PFSK-1 (cell line): Measurements from ENCODE around the gene PPP1R15B.

Experiments used
- FOXP2 ChIP-seq: optimal IDR thresholded peaks from 2 replicates; pipeline ENCODE3; 2011; ENCODE audit warnings: borderline replicate concordance, control low read depth, inconsistent platforms; ENCODE audit not compliant: insufficient read depth; ENCODE audit errors: extremely low read length, extremely low read depth
- POLR2AphosphoS5 ChIP-seq: IDR thresholded peaks from 2 replicates; pipeline ENCODE4 v1.6.1; 2012; ENCODE audit warnings: low read depth, mild to moderate bottlenecking, control low read depth, low read length, moderate library complexity
- SIN3A ChIP-seq: IDR thresholded peaks from 2 replicates; pipeline ENCODE4 v1.6.1; 2012; ENCODE audit warnings: mild to moderate bottlenecking, low read length, moderate library complexity, borderline replicate concordance; ENCODE audit not compliant: insufficient read depth
- TAF1 ChIP-seq: IDR thresholded peaks from 2 replicates; pipeline ENCODE4 v1.6.1; 2012; ENCODE audit warnings: low read length, control low read depth, borderline replicate concordance; ENCODE audit not compliant: insufficient read depth
- TF ChIP-seq, protein P1 (sequence below), 2 experiments: IDR thresholded peaks; 2 replicates each; pipeline versions ENCODE4 v1.6.1 to v1.8.0; 2011 to 2012; ENCODE audit warnings: low read depth in 2 of 2, low read length in 2 of 2, control low read depth in 1 of 2, inconsistent platforms in 1 of 2, mild to moderate bottlenecking in 1 of 2, moderate library complexity in 1 of 2; ENCODE audit not compliant: insufficient read depth in 1 of 2

The PPP1R15B gene

GRCh38 chr1:204366759-204367158, 44.9 kb downstream of the PPP1R15B start:
- TF ChIP-seq, protein P1, sequence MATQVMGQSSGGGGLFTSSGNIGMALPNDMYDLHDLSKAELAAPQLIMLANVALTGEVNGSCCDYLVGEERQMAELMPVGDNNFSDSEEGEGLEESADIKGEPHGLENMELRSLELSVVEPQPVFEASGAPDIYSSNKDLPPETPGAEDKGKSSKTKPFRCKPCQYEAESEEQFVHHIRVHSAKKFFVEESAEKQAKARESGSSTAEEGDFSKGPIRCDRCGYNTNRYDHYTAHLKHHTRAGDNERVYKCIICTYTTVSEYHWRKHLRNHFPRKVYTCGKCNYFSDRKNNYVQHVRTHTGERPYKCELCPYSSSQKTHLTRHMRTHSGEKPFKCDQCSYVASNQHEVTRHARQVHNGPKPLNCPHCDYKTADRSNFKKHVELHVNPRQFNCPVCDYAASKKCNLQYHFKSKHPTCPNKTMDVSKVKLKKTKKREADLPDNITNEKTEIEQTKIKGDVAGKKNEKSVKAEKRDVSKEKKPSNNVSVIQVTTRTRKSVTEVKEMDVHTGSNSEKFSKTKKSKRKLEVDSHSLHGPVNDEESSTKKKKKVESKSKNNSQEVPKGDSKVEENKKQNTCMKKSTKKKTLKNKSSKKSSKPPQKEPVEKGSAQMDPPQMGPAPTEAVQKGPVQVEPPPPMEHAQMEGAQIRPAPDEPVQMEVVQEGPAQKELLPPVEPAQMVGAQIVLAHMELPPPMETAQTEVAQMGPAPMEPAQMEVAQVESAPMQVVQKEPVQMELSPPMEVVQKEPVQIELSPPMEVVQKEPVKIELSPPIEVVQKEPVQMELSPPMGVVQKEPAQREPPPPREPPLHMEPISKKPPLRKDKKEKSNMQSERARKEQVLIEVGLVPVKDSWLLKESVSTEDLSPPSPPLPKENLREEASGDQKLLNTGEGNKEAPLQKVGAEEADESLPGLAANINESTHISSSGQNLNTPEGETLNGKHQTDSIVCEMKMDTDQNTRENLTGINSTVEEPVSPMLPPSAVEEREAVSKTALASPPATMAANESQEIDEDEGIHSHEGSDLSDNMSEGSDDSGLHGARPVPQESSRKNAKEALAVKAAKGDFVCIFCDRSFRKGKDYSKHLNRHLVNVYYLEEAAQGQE (IDR thresholded peaks at IDR 0.05; ENCODE audit: insufficient read depth in 1 of 2, low read depth in 2 of 2, low read length in 2 of 2) = no peak
- TF ChIP-seq FOXP2 (no peak), SIN3A (no peak)

DNA sequence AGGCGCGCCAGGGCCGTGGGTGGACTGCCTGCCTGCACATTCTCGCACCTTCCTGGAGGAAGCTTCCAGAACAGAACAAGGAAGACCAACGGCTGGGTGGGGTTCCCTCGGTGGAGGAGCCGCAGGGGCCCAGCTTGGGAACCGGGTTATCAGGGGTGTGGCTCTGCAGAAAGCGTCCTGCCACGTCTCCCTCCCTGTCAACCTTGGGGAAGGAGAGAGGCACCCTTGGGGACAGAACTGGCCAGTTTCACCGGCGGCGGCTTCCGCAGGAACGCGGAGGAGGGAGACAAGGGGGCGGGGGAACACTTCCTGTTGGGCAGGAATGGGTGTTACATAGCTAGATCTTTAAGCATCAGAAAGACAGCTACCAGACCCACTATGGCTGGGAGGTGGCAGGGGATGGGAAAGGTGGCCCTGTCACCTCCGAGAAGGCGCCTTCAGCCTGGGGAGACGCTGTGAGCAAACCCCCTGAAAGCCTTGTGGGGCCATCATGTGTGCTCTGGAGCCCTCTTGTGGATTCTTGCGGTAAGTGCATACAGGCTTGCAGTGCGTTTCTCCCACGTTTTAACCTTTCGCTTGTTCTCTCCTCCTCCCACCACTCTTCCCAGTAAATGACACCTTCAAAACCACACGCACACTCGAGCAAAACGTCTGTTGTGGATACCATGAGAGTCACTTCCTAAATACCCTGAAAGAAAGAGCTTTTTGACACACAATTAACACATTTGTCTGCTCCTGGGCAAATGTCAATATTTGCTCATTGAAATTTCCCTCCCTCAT, 48.1 kb downstream of the PPP1R15B start:
- TF ChIP-seq, protein P1 (IDR thresholded peaks at IDR 0.05; ENCODE audit: insufficient read depth in 1 of 2, low read depth in 2 of 2, low read length in 2 of 2) = 0 out of 4 replicates have a peak, but pooled peaks of 1 of the 2 experiments have one; percentile 10
- no peak for TF ChIP-seq SIN3A

DNA sequence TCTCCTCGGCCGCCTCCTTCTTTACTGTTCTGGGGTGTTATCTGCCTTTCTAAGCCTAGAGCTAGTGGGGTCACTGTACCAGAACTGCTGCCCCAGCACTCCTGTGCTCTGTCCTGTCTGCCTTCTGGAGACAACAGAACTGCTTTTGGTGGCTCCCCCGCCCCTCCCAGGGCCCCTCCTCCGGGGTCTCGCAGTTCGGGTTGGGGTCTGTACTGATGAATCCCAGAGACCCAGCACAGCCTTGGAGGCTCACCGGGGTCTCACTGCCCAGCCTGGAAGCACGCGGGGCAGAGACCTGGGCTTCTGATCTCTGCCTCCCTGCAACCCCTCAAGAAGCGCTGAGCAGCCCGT, 48.7 kb downstream of the PPP1R15B start:
- TF ChIP-seq SIN3A = no peak
- no peak for TF ChIP-seq TAF1
- no peak for TF ChIP-seq POLR2AphosphoS5
- TF ChIP-seq, protein P1 (IDR thresholded peaks at IDR 0.05; ENCODE audit: insufficient read depth in 1 of 2, low read depth in 2 of 2, low read length in 2 of 2) = no peak
- no peak for TF ChIP-seq FOXP2

DNA sequence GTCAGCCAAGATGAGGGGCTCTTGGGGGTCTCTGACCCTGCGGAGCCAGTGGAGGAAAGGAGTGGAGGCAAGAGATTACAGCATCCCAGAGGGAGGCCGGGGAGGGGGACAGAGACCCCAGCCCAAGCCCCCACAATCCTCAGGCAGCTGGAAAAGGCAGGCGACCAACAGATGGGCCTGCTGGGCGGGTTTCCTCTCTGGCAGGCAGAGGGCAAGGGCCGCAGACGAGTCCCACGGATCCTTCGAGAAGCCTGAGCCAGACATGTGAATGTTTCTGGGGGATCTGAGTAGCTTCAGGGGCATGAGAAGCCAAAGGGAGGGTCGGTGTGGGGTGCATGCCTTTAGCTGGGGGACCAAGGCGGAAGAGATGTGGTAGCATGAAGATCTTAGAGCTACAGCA, 49.8 kb downstream of the PPP1R15B start:
- TF ChIP-seq SIN3A = no peak
- TF ChIP-seq POLR2AphosphoS5 = no peak
- TF ChIP-seq TAF1 = no peak
- no peak for TF ChIP-seq FOXP2
- TF ChIP-seq, protein P1 (IDR thresholded peaks at IDR 0.05; ENCODE audit: insufficient read depth in 1 of 2, low read depth in 2 of 2, low read length in 2 of 2) = no peak

GRCh38 chr1:204361341-204361771, 50.3 kb downstream of the PPP1R15B start:
- TF ChIP-seq FOXP2 (no peak), SIN3A (no peak), TAF1 (no peak), POLR2AphosphoS5 (no peak)
- TF ChIP-seq, protein P1 (IDR thresholded peaks at IDR 0.05; ENCODE audit: insufficient read depth in 1 of 2, low read depth in 2 of 2, low read length in 2 of 2) = no peak
